Stimulated activated CD8-positive, alpha-beta memory T cell treated with anti-CD3 and anti-CD28 coated beads, Interleukin-4, amount 100 ng/mL, for 1 hour (primary cell): ENCODE results near the gene MYZAP.
A peak's percentile ranks its signal among the peaks of the same experiment; 100 is the strongest.

ENCODE experiments used
- DNase-seq, 2 donors: peaks; one replicate each; pipeline ENCODE4 v3.0.0-alpha.2; 2020; ENCODE audit warnings: low read depth in 2 of 2, low spot score in 1 of 2

MYZAP gene

GRCh38 chr15:57591822-57592367, at the start of gene MYZAP:
Gene MYZAP, plus strand, starts transcription at chr15:57591904. Its CDS starts 131 bp downstream, at chr15:57592035.
- no peak for DNase-seq

- DNase-seq: no peak
Measured at GRCh38 chr15:57542505-57542817, 49.2 kb upstream of the MYZAP start.

- no peak for DNase-seq
Measured at GRCh38 chr15:57544848-57545480, 46.7 kb upstream of the MYZAP start.

- DNase-seq: no peak
Measured at GRCh38 chr15:57545995-57546394, 45.7 kb upstream of the MYZAP start.

GRCh38 chr15:57547243-57547755, 44.4 kb upstream of the MYZAP start:
- no peak for DNase-seq

- no peak for DNase-seq
Measured at GRCh38 chr15:57548351-57548750, 43.4 kb upstream of the MYZAP start.

GRCh38 chr15:57548835-57549234, 42.9 kb upstream of the MYZAP start:
- DNase-seq: no peak

GRCh38 chr15:57549935-57550334, 41.8 kb upstream of the MYZAP start:
- DNase-seq: no peak

- DNase-seq: no peak
Measured at GRCh38 chr15:57550640-57551039, 41.1 kb upstream of the MYZAP start.

GRCh38 chr15:57551715-57552677, 39.7 kb upstream of the MYZAP start:
- no peak for DNase-seq

GRCh38 chr15:57552678-57553334, 38.9 kb upstream of the MYZAP start:
- no peak for DNase-seq

- DNase-seq: no peak
Measured at GRCh38 chr15:57553526-57553925, 38.2 kb upstream of the MYZAP start.

GRCh38 chr15:57554063-57554811, 37.5 kb upstream of the MYZAP start:
- no peak for DNase-seq

- no peak for DNase-seq
Measured at GRCh38 chr15:57554812-57555179, 36.9 kb upstream of the MYZAP start.

GRCh38 chr15:57555270-57555669, 36.4 kb upstream of the MYZAP start:
- DNase-seq: no peak

GRCh38 chr15:57556040-57556439, 35.7 kb upstream of the MYZAP start:
- no peak for DNase-seq

GRCh38 chr15:57557267-57557666, 34.4 kb upstream of the MYZAP start:
- no peak for DNase-seq

GRCh38 chr15:57557810-57558209, 33.9 kb upstream of the MYZAP start:
- DNase-seq: no peak

- peak; percentile 31 to 38 for DNase-seq
Measured at GRCh38 chr15:57559875-57560274, 31.8 kb upstream of the MYZAP start.

GRCh38 chr15:57561041-57561711, 30.5 kb upstream of the MYZAP start:
- peak; percentile 21 to 35 for DNase-seq
